GM12891 (cell line): ENCODE measurements around the gene ECM2.

ENCODE experiments used
- PAX5 ChIP-seq: IDR thresholded peaks from 2 replicates; pipeline ENCODE4 v1.6.1; 2011; ENCODE audit warnings: low read length, moderate library complexity, mild to moderate bottlenecking; ENCODE audit not compliant: insufficient read depth, severe bottlenecking
- POLR2A ChIP-seq: IDR thresholded peaks from 2 replicates; pipeline ENCODE4 v1.6.1; 2011; ENCODE audit warnings: low read depth, low read length, control low read depth
- POLR2AphosphoS5 ChIP-seq: IDR thresholded peaks from 2 replicates; pipeline ENCODE4 v1.6.1; 2011; ENCODE audit warnings: low read depth, low read length, control low read depth
- POU2F2 ChIP-seq: IDR thresholded peaks from 2 replicates; pipeline ENCODE4 v1.6.1; 2011; ENCODE audit warnings: low read depth, mild to moderate bottlenecking, control low read depth, low read length, moderate library complexity
- SPI1 ChIP-seq: IDR thresholded peaks from 2 replicates; pipeline ENCODE4 v1.6.1; 2011; ENCODE audit warnings: low read depth, low read length, control low read depth
- TAF1 ChIP-seq: IDR thresholded peaks from 2 replicates; pipeline ENCODE4 v1.6.1; 2011; ENCODE audit warnings: low read depth, low read length, control low read depth

DNA sequence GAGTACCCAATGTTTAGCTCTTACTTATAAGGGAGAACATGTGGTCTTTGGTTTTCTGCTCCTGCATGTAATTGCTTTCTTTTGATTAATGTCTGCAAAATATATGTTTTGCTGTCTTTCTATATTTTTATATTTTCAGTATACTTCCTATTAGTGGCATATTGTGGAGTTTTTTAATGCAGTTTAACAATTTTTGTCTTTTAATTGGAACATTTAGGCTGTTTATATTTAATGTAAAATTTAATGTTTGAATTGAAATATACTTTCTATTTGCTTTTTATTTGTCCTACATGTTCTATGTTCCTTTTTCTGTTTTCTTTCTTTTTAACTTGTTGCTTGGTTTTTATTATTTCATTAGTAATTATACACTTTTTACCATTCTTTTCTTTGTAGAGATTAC lies 4.9 kb downstream of the ECM2 start:
- TF ChIP-seq PAX5: no peak
- TF ChIP-seq TAF1: no peak
- TF ChIP-seq POLR2A: no peak
- no peak for TF ChIP-seq POLR2AphosphoS5
- no peak for TF ChIP-seq SPI1
- no peak for TF ChIP-seq POU2F2
